HG02610 (cell line): ENCODE data around the gene ZC3H12D.
"Not testable (repeated sequence)": the region's sequence is repeated elsewhere in the genome, so short reads cannot be mapped to it uniquely, and the experiment has no call there.

Source experiments
- ATAC-seq: cut with Tn5 transposase; IDR thresholded peaks from one replicate; pipeline ENCODE4 v1.9.1; 2021; ENCODE audit warnings: mild to moderate bottlenecking, moderate library complexity; ENCODE audit not compliant: unreplicated experiment

Gene ZC3H12D

DNA sequence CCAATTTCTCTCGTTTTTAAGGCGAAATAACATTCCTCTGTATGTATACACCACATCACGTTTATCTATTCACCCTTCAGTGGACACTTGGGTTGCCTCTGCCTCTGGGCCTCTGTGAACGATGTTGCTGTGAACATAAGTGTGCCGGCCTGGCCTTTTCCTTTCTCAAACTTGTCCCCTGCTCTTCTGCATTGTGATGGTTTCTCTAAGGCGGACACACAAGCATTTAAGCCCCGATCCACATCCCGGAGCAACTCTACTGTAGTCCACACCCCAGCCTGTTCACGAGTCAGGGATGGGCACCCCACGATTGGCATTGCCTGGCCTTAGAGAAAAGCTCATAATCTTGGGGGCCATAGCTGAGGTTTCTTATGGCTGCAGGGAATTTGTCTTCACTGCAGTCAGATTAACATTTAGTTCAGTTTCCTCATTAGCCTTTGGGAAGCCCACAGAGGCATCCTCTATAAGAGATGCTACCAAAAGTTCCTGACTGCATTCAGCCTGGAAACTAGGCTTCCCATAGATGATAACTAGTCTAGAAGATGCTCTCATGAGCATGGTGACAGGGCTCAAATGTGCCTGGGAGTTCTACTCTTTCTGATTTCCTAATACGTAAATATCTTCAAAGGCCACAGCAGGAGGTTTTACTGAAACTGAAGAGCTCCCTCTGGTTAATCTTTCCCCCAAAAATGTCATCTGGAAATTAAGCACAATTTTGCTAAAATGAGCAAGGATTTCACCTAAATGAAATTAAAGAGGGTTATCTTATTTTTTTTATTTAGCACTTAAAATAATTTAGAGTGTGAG is 762 bp downstream of the ZC3H12D start:
- no peak for ATAC-seq

DNA sequence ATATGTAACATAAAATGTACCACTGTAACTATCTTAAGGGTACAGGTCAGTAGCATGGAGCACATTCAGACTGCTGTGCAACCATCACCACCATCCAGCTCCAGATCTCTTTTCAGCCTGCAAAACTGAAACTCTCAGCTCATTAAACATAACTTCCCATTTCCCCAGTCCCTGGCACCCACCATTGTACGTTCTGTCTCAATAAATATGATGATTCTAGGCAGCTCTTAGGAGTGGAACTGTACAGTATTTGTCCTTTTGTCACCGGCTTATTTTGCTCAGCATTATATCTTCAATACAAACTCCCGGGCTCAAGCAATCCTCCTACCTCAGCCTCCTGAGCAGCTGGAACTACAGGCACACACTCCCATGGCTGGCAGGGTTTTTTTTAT is 1.5 kb downstream of the ZC3H12D start:
- ATAC-seq = no peak

DNA sequence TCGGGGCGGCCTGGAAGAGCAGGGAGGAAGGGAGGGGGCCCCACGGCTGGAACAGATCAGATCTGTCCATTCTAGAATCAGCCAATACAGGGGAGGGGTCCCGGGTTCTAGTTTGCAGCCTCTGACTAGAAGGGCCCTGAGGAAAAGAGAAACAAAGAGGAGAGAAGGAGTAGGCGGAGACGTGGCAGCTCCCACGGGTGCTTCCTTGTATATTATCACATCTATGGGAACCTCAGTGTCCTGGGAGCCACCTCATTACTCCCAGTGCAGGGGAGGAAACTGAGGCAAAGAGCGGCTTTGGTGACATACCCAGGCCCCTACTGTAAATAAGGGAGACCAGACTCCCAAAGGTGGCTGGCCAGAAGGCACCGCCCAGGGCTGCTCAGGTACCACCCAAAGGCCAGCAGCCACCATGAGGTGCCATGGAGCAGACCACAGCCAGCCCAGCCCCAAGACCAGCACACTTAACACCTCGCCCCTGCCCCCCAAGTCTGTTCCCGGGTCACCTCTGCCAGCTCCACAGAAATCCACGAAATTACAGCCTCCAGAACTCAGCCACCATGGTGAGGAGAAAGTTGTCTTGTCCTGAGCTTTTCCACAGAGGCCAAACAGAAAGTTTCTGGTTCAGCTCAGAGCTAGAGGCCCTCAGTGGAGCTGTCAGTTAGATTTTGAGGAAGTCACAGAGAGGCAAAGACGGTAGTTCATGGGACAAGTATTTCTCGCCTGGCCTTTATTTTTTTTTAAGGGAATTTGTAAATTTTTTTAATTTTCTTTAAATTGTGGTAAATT is 2.1 kb downstream of the ZC3H12D start:
- no peak for ATAC-seq

DNA sequence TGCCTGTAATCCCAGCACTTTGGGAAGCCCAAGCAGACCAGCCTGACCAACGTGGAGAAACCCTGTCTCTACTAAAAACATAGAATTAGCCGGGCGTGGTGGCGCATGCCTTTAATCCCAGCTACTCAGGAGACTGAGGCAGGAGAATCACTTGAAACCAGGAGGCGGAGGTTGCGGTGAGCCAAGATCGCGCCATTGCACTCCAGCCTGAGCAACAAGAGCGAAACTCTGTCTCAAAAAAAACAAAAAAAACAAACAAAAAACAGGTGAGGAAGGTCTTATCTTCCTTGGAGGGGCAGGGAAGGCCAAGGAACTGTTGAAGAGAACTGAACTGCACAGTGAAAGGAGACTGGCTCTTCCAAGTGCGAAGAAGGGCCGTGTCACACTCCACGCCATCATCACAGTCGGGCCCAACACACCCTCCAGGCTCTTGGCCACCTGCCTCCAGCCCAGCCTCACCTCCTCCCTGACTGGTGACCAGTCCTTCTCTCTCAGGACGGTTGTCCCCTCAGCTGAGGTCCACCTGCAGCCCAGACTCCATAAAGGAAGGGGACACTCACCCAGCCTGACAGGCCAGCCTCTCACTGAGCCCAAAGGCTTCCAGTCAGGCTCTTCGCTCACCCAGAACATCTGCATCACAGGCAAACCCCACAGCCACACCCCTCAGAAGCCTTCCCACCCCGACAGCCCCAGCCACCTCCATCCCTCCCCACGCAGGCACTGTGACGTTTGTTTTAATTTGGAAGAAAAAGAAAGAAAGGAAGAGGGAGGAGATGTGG is 4.1 kb downstream of the ZC3H12D start:
- no peak for ATAC-seq

DNA sequence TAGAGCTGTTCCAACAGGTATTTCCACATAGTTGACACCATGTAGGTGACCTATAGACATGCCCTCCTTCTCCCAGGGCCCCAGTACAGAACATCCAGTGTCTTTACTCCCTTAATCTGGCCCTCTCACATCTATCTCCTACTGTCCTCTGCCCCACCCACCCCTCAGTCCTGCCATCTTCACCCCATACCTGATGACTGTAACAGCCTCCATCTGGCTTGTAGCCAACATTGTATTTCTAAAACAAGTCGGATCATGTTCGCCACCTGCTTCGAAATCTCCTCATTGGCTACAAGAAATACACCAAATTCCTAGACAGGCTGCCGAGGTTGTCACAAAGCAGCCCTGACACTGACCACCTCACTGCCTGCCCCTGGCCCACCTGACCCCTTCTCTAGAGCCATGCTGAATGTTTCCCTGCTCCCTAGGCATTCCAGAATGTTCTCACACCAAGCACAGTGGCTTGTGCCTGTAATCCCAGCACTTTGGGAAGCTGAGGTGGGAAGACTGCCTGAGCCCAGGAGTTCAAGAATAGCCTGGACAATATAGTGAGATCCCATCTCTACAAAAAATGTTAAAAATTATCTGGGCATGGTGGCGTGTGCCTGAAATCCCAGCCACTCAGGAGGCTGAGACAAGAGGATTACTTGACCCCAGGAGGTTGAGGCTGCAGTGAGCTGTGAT is 6.0 kb downstream of the ZC3H12D start:
- ATAC-seq = no peak

DNA sequence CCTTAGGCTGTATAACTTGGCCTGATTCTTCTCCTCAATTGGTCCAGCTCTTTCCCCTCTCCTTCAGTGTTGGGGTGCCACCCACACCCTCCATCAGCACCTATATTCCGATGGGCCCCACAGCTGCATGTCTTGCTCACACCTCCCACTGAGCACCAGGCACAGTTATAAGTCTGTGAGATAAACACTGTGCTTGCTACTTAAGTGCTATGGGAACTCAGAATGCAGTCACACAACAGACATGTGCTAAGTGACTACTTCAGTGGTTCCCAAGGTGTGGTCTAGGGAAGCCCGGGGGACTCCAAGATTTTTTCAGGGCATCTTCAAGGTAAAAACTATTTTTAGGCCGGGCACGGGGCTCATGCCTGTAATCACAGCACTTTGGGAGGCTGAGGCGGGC is 7.3 kb downstream of the ZC3H12D start:
- ATAC-seq = no peak

DNA sequence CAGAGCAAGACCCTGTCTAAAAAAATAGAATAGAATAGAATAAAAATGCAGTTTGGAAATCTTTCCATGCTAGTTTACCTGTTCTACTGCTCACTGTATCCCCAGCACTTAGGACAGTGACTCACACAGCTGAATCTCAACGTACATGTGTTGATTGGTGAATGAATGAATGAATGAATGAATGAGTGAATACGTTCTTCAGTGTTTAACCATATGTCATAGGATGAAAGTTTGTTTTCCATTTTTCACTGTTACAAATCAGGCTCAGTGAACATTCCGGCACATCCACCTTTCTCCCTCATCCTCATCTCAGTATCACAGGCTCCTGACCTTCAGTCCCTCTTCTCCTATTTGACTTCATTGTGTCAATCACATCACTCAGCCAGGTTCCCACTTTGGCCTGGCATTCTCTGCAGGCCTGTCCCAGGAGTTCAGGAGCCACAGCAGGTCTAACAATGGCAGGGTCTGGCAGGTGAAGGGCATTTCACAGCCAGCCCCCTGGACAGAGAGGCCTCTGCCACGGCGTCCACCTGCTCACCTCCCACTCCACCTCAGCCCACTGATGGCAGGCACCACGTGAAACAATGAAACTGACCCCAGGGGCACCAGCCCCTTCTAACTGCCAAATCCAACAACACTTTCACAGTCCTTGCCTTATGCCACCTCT is 7.9 kb downstream of the ZC3H12D start:
- no peak for ATAC-seq

DNA sequence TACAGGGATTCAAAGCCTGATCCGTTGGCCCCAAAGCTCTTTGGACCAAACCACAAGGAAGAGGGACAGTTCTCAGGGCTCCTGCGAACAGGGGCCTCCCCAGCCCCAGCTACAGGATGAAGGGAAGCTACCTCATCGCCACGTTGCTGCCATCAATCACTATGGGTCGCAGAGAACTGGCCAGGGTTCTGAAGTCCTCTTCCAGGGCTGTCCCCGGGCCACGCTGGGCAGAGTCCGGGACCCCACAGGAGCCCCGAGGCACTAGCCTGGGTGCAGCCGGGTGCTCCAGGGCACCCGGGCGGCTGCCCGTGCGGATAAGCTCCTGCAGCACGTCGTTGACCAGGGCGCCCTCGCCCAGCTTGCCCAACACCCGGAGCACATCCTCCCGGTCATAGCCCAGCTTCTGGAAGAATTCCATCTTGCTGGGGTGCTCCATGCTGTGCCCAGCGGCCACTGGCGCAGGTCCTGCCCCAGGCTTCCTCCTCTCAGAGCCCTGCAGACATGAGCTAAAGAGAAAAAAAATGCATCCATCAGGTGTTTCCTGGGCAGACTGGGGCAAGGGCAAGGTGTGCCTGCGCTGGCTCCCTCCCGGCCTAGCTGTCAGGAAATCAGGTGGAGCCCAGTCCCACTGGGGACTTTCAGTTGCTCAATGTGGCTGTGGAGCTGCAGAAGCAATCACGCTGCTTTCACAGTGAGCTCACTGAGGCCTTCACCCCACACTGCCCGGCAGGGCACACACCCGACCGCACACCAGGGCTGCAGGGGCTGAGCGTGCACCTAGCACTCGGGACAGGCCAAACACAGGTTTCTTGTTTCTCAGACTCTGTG is 10.5 kb downstream of the ZC3H12D start:
- peak; percentile 29 for ATAC-seq

DNA sequence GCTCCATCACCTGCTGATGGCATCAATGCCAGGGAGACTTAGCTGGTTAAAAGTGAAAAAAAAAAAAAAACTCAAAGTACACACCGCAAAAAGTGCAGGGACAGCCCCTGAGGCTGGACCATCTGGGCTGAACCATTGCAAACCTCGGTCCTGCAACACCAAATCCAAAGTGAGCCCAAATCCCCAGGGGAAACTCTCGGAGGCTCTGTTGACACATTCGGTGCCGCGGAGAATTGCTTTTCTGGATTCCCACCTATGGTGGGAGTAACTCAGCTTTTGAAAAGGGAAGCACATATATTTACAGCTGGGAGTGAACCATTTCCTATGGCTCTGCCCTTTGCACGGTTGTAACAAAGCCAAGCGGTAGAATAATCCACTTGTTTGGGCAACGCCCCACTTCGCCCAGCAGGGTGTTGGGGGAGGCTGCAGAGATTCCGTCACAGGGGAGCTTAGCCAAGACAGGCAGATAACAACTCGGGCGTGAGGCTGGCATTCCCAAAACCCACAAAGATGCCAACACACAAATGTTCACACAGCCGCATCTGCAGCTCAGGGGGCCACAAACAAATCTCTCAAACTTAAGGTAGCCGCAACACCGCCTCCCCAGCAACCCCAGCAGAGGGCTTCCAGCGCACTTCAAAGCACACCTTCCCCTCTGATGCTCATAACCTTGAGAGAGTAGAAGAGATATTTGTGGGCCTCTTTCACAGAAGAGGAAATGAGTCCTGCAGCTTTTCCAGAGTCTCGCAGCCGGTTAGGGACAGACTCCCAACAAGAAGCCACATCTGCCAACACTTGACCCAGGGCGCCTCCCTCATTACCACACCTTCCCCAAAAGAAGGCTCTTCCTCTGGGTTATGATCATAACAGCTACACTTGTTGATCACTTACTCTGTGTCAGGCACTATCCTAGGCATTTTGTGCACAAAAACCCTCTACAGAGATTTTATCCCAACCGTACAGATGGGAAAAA is 11.4 kb downstream of the ZC3H12D start:
- no peak for ATAC-seq

DNA sequence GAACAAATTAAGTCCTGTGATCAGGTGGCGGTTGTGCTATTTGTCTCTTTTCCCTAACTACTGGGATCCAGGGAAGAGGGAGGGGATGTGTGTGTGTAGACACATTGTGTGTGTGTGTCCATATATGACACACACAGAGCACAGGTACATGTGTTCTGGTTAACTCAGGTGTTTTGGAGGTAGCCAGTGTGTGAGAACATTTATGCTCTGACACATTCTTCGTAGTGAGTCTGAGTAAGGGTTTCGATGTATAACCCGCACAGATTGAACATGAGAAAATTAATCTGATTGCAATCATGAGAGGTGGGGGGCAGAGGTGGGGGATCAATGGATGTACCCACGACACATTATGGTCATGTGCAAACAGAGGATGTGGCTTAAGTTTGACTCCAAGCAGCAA is 12.6 kb downstream of the ZC3H12D start:
- ATAC-seq = no peak

DNA sequence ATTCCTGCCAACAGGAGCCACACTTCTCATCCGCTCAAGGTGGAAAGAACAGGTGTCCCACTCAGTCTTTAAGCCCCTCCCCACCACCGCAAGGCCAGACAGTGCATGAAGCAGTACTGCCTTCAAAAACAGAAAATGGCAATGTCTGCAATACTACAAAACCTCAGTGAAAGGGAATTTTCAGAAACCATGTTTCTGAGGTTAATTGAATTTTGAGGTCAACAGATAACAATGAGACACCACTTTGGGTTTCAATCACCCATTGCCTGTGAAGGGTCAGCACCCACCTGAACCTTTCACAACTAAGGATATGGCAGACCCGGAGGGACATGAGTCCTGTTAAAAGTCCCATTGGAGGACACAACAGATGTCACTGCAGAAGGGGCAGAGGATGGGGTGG is 13.0 kb downstream of the ZC3H12D start:
- ATAC-seq = peak; percentile 63

DNA sequence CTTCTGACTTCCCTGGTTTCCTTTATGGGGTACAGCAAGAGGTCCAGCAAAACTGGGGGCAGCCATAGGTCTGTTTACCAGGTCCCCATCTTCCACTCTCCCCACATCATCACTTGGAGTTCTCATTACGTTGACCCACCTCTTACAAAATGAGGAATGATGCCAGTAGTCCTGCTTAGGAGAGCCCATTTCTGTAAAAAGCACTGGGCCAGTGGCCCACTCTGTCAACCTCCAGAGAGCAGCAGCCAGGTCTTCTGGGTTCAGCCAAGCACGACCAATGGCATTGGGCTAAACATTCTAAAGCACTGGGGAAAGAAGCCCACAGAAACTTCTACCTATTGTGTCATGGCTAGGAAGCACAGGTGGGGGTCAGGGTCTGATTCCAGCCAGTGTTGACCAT is 13.9 kb downstream of the ZC3H12D start:
- no peak for ATAC-seq

DNA sequence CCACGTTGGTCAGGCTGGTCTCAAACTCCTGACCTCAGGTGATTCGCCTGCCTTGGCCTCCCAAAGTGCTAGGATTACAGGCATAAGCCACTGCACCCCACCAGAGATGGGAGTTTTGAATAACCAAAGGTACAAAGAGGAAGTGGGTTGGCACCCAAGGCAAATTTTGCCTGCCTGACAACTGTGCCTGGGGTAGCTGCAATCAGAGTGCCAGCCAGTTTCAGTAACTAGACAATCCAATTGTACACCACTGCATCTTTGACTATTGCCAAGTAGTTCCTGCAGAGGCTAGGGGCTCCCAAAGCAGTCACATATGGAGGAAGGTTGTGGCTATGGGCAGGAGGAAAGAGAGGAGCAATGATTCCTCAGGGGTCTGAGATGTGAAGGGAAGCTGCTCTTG is 16.6 kb downstream of the ZC3H12D start:
- ATAC-seq = no peak

DNA sequence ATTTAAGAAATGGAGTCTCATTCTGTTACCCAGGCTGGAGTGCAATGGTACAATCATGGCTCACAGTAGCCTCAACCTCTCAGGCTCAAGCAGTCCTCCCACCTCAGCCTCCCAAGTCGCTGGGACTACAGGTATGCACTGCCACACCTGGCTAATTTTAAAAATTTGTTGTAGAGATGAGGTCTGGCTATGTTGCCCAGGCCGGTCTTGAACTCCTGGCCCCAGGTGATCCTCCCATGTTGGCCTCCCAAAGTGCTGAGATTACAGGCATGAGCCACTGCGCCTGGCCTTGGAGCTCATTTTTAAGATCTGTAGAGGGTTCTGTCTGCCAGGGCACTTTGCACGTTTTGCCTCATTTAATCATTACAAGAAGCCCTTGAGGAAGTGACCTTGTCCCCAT is 17.5 kb downstream of the ZC3H12D start:
- no peak for ATAC-seq

DNA sequence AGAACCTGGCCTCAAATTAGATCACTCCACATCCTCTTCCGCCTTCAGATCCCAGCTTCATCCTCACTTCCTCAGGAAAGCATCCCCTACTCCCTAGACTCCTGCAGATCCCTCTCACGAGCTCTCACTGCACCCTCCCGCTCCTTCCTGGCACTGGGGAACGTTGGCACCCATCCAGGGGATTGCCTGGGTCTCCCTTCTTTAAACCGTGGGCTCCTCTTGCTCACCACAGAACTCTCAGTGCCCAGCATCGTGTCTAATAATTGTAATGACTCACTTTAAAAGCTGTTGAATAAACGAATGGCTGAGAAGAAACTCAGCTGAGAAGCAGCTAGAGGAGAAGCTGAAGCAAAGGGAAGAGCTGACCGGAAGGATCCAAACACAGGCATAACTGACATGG is 20.4 kb downstream of the ZC3H12D start:
- no peak for ATAC-seq

DNA sequence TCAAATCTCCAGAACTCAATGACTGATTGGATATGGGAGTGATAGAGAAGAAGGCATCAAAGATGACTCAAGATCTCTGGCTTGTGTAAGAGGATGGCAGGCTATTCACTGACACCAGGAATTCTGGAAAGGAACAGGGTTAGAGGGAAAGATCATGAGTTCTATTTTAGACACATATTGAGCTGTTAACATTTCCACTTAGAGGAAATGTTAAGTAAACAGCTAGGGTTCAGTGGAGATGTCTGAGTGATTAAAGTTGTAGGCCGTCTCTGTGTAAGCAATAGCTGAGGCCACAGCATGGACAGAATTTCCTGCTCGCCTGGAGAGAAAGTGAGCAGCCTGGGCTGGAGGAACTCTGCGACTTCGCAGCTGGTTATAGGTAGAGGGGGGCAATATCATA is 21.0 kb downstream of the ZC3H12D start:
- ATAC-seq = no peak

DNA sequence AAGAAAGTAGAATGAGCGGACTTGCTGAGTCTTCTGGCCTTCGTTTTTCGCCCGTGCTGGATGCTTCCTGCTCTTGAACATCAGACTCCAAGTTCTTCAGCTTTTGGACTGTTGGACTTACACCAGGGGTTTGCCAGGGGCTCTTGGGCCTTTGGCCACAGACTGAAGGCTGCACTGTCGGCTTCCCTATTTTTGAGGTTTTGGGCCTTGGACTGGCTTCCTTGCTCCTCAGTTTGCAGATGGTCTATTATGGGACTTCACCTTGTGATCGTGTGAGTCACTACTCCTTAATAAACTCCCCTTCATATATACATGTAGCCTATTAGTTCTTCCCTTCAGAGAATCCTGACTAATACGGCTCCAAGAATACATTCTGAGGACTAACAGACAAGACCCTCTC is 22.1 kb downstream of the ZC3H12D start:
- not testable (repeated sequence) for ATAC-seq

DNA sequence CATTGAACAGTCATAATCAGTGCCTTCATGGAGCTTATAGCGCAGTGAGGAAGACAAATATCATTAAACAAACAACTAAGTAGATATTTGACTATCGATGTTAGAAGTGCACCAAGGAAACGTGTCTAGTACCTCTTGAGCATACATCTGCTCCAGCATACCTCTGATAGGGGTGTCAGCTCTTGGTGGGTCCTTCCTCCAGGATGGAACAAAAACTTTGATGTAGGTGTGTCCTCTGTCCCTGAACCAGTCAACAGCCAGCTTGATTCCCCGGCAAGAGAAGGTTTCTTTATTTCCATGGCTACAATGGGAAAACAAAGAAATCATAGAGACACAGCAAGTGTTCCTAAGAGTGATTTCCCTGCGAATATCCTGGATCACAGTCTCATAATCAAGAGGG is 23.1 kb downstream of the ZC3H12D start:
- no peak for ATAC-seq
